AG04449 (cell line): ENCODE measurements around the gene NMS.

Source experiments
- CTCF ChIA-PET: fragments of 350-600 bp; formaldehyde crosslinking; extraction: SDS; loops from one replicate; lab custom pipeline; 2021; ENCODE audit warnings: antibody characterized with exemption; lab: Yijun Ruan, JAX
- POLR2A ChIA-PET: fragments of 400-600, 350-600 bp; formaldehyde crosslinking; extraction: SDS; loops from one replicate; lab custom pipeline; 2020; ENCODE audit warnings: antibody characterized with exemption, inconsistent platforms; lab: Yijun Ruan, JAX
- DNase-seq: peaks from one replicate; pipeline ENCODE4 v3.0.0-alpha.2; 2010; ENCODE audit warnings: low read depth, low spot score
- H3K4me3 ChIP-seq: 2 replicates; pipeline ENCODE4 v1.5.1; 2011; ENCODE audit warnings: low read depth, mild to moderate bottlenecking, control low read depth, low read length
- CTCF ChIP-seq: IDR thresholded peaks from one replicate; pipeline ENCODE4 v1.5.1; 2011; ENCODE audit warnings: mild to moderate bottlenecking, moderate library complexity, low read length, control low read depth, inconsistent platforms; ENCODE audit not compliant: insufficient read depth; ENCODE audit errors: missing control alignments

The NMS gene

GRCh38 chr2:100494712-100495111, 24.4 kb downstream of the NMS start:
- TF ChIP-seq CTCF = no peak
- POLR2A ChIA-PET = no interaction called here
- CTCF ChIA-PET = no interaction called here

DNA sequence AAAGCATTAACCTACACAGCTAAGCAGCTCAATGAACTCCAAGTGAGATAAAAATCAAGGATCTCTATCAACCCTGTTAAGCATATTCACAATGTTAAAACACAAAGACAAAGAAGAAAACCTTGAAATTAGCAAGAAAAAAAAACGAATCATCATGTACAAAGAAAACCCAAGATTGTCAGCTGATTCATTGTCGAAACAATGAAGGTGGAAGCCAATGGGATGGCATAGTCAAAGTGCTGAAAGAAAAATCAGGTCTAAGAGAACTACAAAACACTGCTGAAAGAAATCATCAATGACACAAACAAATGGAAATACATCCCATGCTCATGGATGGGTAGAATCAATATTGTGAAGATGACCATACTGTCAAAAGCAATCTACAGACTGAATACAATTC, 32.5 kb downstream of the NMS start:
- TF ChIP-seq CTCF = no peak
- ChIA-PET POLR2A (no interaction called here), CTCF (no interaction called here)
- DNase-seq = no peak
- no peak overlapping the region for H3K4me3 ChIP-seq

More at GRCh38 chr2:100494712-100495111, 24.4 kb downstream of the NMS start:
- DNase-seq = no peak
- no peak overlapping the region for H3K4me3 ChIP-seq

DNA sequence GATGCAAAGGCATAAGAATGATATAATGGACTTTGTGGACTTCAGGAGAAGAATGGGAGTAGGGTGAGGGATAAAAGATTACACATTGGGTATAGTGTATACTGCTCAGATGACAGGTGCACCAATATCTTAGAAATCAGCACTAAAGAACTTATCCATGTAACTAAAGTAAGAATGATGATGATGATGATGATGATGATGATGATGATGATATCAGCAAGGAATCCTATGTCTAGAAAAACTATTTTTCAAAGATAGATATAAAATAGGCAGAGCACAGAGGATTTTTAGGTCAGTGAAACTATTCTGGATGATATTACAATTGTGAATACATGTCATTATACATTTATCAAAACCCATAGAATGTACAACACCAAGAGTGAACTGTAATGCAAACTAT, 34.3 kb downstream of the NMS start:
- DNase-seq = no peak
- no peak overlapping the region for H3K4me3 ChIP-seq
- ChIA-PET POLR2A (no interaction called here), CTCF (no interaction called here)
- TF ChIP-seq CTCF = no peak

DNA sequence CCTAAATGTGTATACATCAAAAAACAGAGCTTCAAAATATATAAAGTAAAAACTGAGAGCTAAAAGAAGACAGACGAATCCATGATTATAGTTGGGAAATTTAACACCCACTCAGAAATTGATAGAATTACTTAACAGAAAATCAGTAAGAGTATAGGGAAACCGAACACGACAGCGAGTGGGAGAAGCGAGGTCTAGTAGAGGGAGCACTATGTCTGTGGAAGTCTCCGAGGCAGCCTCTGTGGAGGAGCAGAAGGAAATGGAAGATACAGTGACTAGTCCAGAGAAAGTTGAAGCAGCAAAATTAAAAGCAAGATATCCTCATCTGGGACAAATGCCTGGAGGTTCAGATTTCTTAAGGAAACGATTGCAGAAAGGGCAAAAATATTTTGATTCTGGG, 38.8 kb downstream of the NMS start:
- ChIA-PET POLR2A (no interaction called here), CTCF (no interaction called here)
- no peak for DNase-seq
- no peak for TF ChIP-seq CTCF
- no peak overlapping the region for H3K4me3 ChIP-seq

DNA sequence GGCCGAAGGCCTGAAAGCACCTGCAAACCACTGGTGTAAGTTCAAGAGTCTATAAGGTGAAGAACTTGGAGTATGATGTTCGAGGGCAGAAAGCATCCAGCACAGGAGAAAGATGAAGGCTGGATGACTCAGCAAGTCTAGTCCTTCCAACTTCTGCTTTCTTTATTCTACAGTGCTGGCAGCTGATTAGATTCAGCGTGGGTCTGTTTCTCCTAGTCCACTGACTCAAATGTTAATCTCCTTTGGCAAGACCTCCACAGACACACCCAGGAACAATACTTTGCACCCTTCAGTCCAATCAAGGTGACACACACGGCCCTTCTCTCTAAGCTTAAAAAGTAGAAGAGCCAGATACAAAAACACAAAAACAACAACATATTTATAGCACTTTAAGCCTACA, 43.4 kb downstream of the NMS start:
- no peak for TF ChIP-seq CTCF
- no peak for DNase-seq
- POLR2A ChIA-PET = no interaction called here
- H3K4me3 ChIP-seq = no peak overlapping the region
- CTCF ChIA-PET = no interaction called here

- no peak for DNase-seq
- ChIA-PET CTCF (no interaction called here), POLR2A (no interaction called here)
- no peak overlapping the region for H3K4me3 ChIP-seq
- no peak for TF ChIP-seq CTCF
Measured at GRCh38 chr2:100517556-100517955, 47.3 kb downstream of the NMS start.

GRCh38 chr2:100518801-100519200, 48.5 kb downstream of the NMS start:
- no peak for DNase-seq
- no peak for TF ChIP-seq CTCF
- POLR2A ChIA-PET = no interaction called here
- CTCF ChIA-PET = no interaction called here
- no peak overlapping the region for H3K4me3 ChIP-seq
